Measurements from ENCODE around the gene TMEM272. TPM values are rescaled to one million over a fixed set of nuclear protein-coding genes. Genes with fewer than 3 reads are reported as not detected.

Gene TMEM272
- 0.10 TPM in 1 of 2 replicates, not detected in the other for total RNA-seq (2014; rRNA removed; shearing (Covaris generic))

GRCh38 chr13:51844862-51845573 lies at the start of gene TMEM272:
Gene TMEM272, minus strand, starts transcription at chr13:51845177. Its CDS starts 6,647 bp downstream, at chr13:51838530.
- peak; percentile 32 for DNase-seq (ENCODE audit: low spot score)
- in situ Hi-C loops (cut with HindIII; ENCODE audit: low sequenced_read_pairs) = no loop called here

DNA sequence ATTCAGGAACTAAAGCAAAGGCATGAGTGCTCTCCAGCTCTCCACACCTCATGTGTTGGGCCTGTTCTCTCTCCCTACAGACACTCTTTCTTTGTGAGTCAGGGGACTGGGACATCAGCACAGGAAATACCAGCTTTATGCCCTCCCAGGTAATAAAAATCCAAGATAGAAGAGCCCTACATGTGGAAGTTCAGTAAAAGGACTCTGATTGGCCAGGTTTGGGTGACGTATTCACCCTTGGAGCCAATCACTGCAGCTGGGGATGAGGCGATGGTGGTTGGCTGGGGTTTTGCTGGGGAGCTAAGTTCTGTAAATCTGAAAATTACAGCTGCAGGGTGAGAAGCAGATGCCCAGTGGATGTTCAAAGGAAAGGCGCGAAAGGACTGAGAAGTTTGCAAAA lies 49.3 kb upstream of the TMEM272 start:
- no peak for DNase-seq (ENCODE audit: low spot score)
- in situ Hi-C loops (cut with HindIII; ENCODE audit: low sequenced_read_pairs) = no loop called here

- DNase-seq (ENCODE audit: low spot score) = no peak
- in situ Hi-C loops (cut with HindIII; ENCODE audit: low sequenced_read_pairs) = no loop called here
Measured at GRCh38 chr13:51892657-51893056, 47.7 kb upstream of the TMEM272 start.

GRCh38 chr13:51887468-51887867 lies 42.5 kb upstream of the TMEM272 start:
- peak; percentile 28 for DNase-seq (ENCODE audit: low spot score)
- in situ Hi-C loops (cut with HindIII; ENCODE audit: low sequenced_read_pairs) = no loop called here

DNA sequence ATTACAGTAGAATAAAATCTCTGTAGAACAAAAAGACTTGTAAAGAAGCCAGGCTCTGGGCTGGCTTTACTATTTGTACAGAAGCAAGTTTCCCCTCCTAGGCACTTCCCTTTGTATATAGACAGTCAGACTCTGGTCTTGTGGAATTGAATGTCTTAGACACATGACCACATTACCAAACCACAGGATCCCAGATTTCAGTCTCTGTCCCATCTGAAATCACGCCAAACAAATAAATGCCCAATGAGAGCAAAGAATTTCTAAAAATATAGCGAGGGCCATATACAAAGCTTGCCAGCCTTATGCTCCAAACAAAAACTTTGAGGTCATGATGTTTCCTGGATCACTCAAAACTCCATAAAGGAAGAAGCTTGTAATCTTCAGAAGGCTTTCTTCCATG lies 40.7 kb upstream of the TMEM272 start:
- in situ Hi-C loops (cut with HindIII; ENCODE audit: low sequenced_read_pairs) = no loop called here
- no peak for DNase-seq (ENCODE audit: low spot score)

- no peak for DNase-seq (ENCODE audit: low spot score)
- in situ Hi-C loops (cut with HindIII; ENCODE audit: low sequenced_read_pairs) = no loop called here
Measured at GRCh38 chr13:51883226-51883600, 38.2 kb upstream of the TMEM272 start.

- in situ Hi-C loops (cut with HindIII; ENCODE audit: low sequenced_read_pairs) = no loop called here
- no peak for DNase-seq (ENCODE audit: low spot score)
Measured at GRCh38 chr13:51882570-51883225, 37.7 kb upstream of the TMEM272 start.

DNA sequence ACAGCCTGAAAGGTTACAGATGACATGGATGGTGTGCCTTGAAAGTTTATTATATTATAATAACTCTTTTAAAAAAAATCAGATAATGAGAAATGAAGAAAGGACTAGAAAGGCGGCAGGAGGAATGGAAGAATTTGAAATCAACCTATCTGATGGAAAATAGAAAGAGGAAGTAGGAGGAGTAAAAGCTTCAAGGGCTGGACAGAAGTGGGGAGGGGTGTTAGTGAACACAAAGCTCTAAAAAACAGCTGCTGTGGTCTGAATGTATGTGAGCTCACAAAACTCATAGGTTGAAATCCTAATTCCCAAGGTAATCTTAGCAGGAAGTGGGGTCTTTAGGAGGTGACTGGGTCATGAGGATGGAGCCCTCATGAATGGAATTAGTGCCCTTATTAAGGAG lies 36.3 kb upstream of the TMEM272 start:
- in situ Hi-C loops (cut with HindIII; ENCODE audit: low sequenced_read_pairs) = no loop called here

DNA sequence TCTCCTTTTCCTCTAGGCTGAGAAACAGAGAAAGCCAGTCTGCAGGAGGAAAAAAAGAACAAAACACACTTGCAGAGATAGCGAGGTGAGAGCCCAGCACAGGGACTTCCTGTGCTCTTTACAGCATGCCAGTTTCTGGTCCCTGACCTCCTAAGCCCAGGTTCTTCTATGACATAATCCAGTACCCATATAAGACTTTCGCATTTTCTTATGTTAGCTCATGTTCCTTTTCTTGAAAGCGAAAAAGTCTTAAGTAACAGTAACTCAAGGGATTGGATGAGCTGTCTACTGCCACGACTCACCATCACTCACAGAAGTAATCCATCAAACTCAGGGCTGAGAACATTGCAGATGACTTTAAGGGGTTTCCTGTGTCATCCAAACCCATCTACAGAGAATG lies 34.2 kb upstream of the TMEM272 start:
- in situ Hi-C loops (cut with HindIII; ENCODE audit: low sequenced_read_pairs) = no loop called here
- no peak for DNase-seq (ENCODE audit: low spot score)

More for the DNA sequence above, 36.3 kb upstream of the TMEM272 start:
- no peak for DNase-seq (ENCODE audit: low spot score)

- in situ Hi-C loops (cut with HindIII; ENCODE audit: low sequenced_read_pairs) = no loop called here
- no peak for DNase-seq (ENCODE audit: low spot score)
Measured at GRCh38 chr13:51874651-51875050, 29.7 kb upstream of the TMEM272 start.

GRCh38 chr13:51873837-51874236 lies 28.9 kb upstream of the TMEM272 start:
- in situ Hi-C loops (cut with HindIII; ENCODE audit: low sequenced_read_pairs) = no loop called here
- DNase-seq (ENCODE audit: low spot score) = no peak

DNA sequence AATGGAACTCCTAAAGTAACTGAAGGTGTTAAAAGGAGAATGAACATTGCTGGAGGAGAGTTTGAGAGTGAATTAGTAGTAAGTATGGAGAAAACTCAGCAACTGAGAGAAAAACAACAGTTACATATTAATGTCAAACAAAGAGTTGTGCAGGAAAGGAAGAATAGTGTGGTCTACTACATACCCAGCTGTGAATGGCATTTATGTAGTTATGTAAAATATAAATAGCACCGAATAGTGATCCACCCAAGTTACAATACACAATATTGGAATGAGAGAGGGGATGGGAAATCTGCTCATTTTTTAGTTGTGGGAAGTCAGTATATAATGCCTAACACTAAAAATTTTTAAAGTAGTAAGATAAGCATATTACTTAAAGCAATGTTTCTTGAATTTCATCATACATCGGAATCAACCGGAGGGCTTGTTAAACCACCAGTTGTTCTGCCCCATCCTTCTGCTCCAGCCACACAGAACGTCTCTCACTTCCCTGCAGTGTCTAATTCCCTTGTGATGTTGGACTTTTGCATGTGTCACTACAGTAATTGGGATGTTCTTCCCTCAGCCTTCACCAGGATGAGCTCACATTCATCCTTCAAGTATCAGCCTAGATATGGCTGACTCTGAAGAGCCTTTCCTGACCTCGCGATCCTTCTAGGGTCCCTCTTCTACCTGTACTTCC lies 28.3 kb upstream of the TMEM272 start:
- in situ Hi-C loops (cut with HindIII; ENCODE audit: low sequenced_read_pairs) = no loop called here
- no peak for DNase-seq (ENCODE audit: low spot score)

GRCh38 chr13:51870616-51871015 lies 25.6 kb upstream of the TMEM272 start:
- no peak for DNase-seq (ENCODE audit: low spot score)
- in situ Hi-C loops (cut with HindIII; ENCODE audit: low sequenced_read_pairs) = no loop called here

GRCh38 chr13:51869916-51870315 lies 24.9 kb upstream of the TMEM272 start:
- in situ Hi-C loops (cut with HindIII; ENCODE audit: low sequenced_read_pairs) = no loop called here
- no peak for DNase-seq (ENCODE audit: low spot score)

DNA sequence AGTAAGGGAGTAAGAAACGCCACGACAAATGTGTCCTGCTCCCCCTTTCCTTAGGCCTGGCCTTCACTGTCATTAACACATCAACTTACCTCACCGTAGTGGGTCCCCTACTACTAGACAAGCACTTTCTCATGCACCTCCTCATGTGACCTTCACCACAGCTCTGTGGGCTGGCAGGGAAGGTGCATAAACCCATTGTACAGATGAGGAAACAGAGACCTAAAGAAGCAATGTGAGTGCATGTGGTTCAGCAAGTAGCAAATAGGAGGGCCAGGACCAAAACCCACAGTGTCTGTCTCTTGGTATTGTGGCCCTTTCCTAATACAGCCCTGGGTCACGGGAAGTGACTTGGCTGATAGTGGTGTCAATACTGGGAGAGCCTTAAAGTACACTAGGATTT lies 22.1 kb upstream of the TMEM272 start:
- in situ Hi-C loops (cut with HindIII; ENCODE audit: low sequenced_read_pairs) = no loop called here

DNA sequence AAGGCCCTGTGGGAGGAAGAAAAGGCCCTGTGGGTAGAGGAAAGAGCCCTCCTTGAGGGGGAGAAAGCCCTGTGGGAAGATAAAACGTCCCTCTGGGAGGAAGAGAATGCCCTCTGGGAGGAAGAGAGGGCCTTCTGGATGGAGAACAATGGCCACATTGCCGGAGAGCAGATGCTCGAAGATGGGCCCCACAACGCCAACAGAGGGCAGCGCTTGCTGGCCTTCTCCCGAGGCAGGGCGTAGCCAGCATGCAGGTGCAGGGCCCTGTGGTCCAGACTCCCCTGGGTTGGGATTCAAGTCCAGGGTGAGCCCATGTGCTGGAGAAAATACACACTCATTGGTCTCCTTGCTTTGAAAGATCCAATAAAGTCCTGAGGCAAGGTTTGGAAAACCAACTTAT lies 20.9 kb upstream of the TMEM272 start:
- in situ Hi-C loops (cut with HindIII; ENCODE audit: low sequenced_read_pairs) = no loop called here

More for the DNA sequence above, 22.1 kb upstream of the TMEM272 start:
- no peak for DNase-seq (ENCODE audit: low spot score)

DNA sequence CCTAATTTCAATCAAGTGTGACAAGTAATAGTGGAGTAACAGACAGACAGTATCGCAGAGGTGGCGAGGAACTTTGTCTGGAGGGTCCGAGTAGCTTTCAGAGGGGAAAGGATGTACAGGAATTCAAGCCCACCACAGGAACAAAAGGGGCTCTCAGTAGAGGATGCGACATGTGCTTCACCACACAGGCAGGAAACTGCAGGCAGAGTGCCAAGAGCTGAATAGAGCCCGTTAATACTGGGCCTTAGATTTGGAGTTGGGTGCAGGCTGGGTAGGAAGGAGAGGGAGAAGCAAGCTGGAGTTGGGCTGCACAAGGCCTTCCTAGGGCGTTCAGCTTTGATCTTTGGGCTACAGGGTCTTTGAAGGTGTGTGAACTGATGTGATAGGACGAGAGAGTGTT lies 18.0 kb upstream of the TMEM272 start:
- DNase-seq (ENCODE audit: low spot score) = no peak
- in situ Hi-C loops (cut with HindIII; ENCODE audit: low sequenced_read_pairs) = no loop called here

More for the DNA sequence above, 20.9 kb upstream of the TMEM272 start:
- no peak for DNase-seq (ENCODE audit: low spot score)

DNA sequence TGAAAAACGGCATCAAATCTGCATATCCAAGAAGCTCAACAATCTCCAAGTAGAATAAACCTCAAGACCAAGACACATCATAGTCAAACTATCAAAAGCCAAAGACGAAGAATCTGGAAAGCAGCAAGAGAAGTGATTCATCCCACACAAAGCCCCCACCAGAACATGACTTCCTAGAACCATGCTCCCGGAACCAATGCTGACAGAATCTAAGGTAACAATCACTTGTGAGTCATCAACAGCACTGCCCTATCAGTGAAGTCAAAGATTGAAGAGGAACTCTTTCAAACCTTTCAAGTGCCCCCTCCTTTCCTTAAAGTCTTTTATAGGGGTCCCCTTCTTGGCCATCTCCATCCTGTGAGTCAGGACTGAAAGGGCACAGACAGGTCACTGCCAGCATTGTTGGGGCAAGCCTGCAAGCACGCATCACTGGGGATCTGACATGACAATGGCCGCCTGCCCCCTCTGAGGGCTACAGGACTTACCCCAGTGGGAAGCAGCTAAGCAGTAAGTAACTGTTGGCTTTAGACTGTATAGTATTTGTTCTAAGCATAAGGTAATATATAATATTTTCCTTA lies 16.8 kb upstream of the TMEM272 start, which contains the start of gene CCDC70:
TSS of gene CCDC70 (plus strand) at position 247 of the 578 bp plus-strand sequence. CDS start 3,443 bp downstream, outside the sequence.
- no peak for DNase-seq (ENCODE audit: low spot score)
- in situ Hi-C loops (cut with HindIII; ENCODE audit: low sequenced_read_pairs) = no loop called here

GRCh38 chr13:51858433-51859247 lies 13.7 kb upstream of the TMEM272 start:
- in situ Hi-C loops (cut with HindIII; ENCODE audit: low sequenced_read_pairs) = no loop called here
- no peak for DNase-seq (ENCODE audit: low spot score)
